ENCODE data around the gene PGGT1B. TPM values are rescaled to one million over a fixed set of nuclear protein-coding genes. Genes with fewer than 3 reads are reported as not detected.

The PGGT1B gene
- total and polyA plus RNA-seq, 2 of the 8 experiments (the other 6 are each of a cell fraction or from before 2014, with no cell fraction given) = 1.9 to 43.1 TPM

GRCh38 chr5:115265220-115265619 lies 2.5 kb upstream of the PGGT1B start (continued):
- no peak for TF ChIP-seq BRCA1 (IDR thresholded peaks at IDR 0.05; ENCODE audit: low read depth, low read length)
- no peak for TF ChIP-seq GABPA (IDR thresholded peaks at IDR 0.05; ENCODE audit: borderline replicate concordance, insufficient read depth, low read length)
- no peak for TF ChIP-seq RXRA (IDR thresholded peaks at IDR 0.05; ENCODE audit: insufficient read depth, low read depth, low read length)
- TF ChIP-seq CEBPB (IDR thresholded peaks at IDR 0.05; ENCODE audit: low read depth, low read length) = no peak
- TF ChIP-seq HDAC2 (IDR thresholded peaks at IDR 0.05; ENCODE audit: borderline replicate concordance in 1 of 2, low read depth in 2 of 2, low read length in 2 of 2) = no peak

Data from H1 (cell line).